ENCODE data around the gene RAB39B.

Gene RAB39B

DNA sequence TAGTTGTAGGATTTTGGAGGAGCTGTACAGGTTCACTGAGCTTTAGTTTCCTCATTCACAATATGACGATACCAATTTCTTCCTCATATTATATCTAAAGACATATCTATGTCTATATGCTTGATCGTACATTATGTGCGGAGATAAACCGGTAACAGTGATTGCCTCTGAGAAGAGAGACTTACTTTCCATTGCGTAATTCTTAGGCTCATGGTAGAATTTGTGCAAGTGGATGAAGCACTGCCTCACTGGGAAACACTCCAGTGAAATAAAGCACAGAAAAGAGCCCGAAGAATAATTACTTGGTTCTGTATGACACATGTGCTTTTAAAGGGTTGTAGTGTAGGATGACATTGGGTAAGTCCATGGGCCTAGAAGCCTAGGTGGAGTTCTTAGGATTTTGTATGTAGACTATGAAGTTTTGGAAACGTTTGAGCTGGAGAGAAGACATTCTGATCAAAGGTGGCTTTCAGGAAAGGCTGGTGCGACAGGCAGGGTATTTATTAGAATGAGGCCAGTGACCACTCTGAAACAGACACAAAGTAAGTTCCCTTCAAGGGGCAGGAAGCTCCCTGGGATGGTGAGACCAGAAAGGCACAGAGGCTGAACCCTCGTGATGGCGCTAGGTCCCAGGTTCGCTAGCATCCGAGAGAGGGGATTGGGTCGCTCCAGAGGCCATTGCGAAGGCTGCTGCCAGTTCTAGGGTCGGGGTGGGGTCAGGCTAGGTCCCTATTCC is 48.7 kb downstream of the RAB39B start:
- DNase-seq, result no peak

DNA sequence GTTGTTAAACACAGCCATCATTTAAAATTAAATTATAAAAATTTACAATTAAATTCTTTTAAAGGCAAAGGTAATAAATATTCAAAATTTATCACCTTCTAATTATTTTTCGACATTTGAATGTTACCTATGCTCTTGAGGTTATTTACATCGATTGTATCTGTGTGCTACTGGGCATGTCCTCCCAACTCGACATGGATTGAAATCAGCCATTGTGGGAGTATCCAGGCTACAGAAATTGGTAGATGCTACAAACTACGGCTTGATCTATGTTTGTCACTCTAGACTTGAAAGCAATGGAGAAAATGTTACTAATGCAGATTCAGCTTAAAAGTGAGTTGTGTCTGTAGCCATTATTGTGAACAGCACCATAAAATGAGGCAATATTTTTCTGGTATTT is 50.6 kb downstream of the RAB39B start:
- DNase-seq, result no peak

DNA sequence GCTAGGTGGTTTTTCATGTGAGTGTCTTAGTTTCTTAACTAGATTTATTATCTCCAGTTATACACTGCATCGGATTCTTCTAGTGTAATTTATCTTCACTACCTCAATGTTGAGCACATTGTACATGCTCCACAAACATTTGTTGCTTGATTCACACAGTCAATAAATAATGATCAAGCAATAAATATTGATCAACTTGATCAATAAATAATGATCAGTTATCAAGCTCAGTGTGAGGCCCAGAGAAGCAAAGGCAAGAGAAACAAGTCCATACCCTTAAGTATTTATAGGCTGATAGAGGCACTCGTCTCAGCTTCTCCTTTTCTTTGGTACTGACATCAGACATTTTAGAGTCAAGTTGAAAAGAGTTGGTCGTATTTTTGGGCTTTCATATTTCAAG is 53.1 kb downstream of the RAB39B start:
- DNase-seq, result no peak

Data from CD4-positive, alpha-beta T cell treated with Interleukin-17A for 1 hour (primary cell).